Measurements from ENCODE around the gene CFAP57.
"Not testable (repeated sequence)": the region's sequence is repeated elsewhere in the genome, so short reads cannot be mapped to it uniquely, and the experiment has no call there.

The CFAP57 gene

GRCh38 chr1:43171876-43172526 lies at the start of gene CFAP57, which contains the start of gene EBNA1BP2:
Gene CFAP57, plus strand, starts transcription at chr1:43172330. Its CDS starts 424 bp downstream, at chr1:43172754.
Gene EBNA1BP2, minus strand, starts transcription at chr1:43172290. Its CDS starts 172 bp downstream, at chr1:43172118.
- peak; percentile 89 for DNase-seq

DNA sequence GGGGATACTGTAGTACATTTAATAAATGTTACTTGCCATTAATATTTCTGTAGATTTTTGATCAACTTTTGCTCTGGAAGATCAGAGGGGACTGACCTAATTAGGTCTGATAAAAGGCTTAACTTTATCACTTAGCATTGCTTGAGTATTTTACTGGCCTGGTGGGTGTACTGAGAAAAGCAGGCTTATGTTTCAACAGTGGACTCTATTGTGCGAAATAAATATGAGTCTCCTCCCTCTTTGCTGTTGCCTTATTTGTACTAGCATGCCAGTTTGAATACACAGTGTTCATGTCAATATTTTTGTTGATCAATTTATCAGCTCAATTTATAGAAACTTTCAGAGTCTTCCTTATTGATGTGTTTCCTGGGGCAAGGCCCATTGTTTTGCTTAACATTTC lies 49.1 kb upstream of the CFAP57 start:
- no peak for DNase-seq

DNA sequence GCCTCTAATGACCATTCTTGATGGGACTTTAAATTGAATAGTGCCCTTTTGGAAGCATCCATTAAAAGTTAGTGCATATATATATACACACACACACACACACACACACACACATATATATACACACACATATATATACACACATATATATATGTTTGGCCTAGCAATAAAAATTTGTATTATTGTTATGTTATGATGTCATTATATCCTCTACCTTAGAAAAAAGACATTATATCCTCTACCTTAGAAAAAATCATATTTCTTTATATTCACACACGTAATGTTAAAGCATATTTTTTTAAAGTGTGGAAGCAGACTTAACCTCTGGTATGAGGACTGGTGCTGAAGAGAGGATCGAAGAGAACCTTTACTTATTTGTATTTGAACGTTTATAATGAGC lies 43.3 kb upstream of the CFAP57 start:
- no peak for DNase-seq

DNA sequence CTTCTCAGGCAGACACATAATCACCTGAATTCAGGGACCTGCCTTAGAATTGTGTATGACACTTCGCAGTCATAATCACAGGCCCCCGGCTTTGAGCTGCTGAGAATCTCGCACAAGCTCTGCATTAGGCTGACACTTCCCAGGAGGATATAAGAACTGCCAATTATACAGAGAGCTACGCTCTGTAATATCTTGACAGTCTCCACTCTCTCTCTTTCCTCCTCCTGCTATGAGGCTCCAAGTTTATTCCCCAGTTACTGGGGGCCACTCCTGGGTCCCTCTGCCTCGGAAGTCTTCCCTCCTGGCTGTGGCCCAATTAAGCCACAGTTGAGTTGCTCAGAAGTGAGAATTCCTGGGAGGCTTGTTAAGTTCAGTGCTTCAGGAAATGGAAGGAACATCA lies 42.7 kb upstream of the CFAP57 start:
- DNase-seq, result no peak

DNA sequence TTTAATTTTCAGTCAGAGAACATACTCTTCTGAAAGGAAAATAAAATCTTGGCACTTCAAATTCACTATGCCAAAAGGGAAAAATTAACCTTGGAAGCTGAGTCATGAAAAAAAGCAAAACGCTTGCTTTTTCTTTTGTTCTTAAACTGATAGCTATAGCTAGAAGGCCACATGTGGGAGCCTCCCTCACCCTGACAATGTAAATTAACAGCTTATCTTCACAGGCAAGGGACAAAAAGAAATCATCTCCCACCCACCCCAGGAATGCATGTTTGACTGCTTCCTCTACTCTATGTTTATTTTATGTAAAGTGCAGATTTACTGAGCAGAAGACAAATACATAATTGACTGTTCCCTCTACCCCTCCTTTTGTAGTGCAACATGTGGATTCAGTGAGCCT lies 38.1 kb upstream of the CFAP57 start:
- no peak for DNase-seq

DNA sequence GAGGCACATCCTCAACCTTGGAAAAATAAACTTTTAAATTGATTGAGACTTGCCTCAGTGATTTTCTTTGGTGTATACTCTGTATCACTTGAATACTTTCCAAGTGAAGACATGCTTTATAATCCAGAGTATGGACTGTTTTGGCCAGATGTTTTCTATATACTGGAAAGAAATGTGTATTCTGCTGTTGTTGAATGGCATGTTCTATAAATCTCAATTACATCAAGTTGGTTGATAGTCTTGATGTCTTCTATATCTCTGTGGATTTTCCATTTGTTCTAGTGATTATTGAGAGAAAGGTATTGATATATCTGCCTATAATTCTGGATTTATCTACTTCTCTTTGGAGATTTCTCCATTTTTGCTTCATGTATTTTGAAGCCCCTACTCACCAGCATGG lies 37.5 kb upstream of the CFAP57 start:
- no peak for DNase-seq

DNA sequence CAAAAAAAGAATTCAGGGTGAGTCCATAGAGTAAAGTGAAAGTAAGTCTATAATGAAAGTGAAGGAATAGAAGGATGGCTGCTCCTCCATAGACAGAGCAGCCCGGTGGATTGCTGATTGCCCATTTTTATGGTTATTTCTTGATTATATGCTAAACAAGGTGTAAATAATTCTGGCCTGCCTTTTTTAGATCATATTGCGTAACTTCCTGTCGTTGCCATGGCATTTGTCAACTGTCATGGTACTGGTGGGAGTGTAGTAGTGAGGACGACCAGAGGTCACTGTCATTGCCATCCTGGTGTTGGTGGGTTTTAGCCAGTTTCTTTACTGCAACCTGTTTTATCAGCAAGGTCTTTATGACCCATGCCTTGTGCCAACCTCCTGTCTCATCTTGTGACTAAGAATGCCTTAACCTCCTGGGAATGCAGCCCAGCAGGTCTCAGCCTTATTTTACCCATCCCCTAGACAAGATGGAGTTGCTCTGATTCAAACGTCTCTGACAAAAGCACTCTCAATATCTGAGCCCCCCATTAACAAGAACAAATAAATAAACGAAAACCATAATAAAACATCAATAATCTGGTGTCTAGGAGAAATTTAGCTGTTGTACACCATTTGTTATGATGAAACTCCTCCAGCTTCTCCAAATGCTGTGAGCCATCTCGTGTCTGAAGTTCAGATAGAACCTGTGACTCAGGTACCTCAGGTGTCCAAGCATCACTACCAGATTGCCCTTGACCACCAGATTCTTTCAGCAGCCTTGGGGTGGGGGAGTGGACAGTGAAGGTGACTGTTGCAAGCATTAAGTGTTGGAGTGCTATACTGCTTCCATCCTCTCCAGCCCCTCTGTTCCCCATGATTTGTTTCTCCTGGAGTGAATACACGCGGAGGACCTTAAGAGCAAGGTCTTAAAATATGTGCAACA lies 36.0 kb upstream of the CFAP57 start:
- DNase-seq, result no peak

DNA sequence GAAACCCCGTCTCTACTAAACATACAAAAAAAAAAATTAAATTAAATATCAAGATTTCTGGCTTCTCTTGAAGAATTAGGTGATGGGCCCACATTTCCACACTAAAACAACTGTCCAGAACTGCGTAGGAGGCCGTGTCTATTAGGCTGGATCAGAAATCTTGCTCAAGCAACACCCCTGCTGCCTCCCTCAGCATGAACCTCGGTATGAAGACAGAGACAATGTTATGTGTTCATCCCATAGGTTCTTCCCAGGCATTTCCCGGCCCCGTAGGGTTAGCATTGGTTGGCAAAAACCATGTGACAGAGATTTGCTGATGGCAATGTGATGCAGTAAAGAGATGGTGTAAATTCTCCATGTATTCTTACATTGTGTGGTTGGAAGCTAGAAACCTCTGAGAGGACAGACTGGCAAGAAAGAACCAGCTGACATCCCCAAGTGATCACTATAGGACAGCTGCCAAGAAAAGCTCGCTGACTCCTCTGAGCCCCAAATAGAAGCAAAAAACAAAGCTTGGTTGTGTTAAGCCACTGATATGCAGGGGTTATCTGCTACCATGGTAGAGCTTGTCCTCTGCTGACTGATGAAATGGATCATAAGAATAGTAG lies 34.6 kb upstream of the CFAP57 start:
- DNase-seq, result no peak

DNA sequence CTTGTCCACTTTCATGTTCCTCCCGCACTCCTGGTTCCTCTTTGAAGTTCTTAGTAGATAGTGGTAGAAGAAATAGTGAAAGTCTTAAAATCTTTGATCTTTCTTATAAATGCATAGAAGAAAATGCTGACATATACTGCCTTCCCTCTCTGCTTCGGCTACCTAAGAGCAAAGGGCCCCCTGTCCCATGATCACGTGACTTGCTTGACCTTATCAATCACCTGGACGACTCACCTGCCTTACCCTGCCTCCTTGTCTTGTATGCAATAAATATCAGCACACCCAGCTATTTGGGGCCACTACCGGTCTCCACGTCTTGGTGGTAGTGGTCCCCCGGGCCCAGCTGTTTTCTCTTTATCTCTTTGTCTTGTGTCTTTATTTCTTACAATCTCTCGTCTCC lies 32.8 kb upstream of the CFAP57 start:
- not testable (repeated sequence) for DNase-seq

- DNase-seq, result no peak
Measured at GRCh38 chr1:43140010-43140409, 32.1 kb upstream of the CFAP57 start.

- DNase-seq, result no peak
Measured at GRCh38 chr1:43140583-43140982, 31.5 kb upstream of the CFAP57 start.

DNA sequence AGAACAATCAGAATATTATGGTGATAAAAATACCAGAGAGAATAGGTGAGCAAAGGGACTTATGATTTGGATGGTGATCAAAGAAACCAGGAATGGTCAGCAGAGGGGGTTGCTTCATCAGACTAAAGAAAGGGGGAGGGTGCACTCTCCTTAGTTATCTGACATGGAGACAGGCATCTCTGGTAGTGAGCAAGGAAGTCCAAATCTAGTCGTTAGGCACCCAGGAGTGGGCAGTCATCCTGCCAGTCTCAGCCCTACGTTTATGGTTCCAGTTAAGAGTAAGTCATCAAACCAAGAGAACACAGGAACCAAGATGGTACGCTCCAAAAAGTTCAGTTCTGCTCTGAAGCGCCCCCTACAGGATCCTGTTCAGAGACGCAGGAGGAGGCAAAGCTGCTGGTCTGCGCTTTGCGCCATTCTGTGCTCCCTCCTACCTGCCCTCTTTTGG lies 28.7 kb upstream of the CFAP57 start:
- DNase-seq, result no peak

- no peak for DNase-seq
Measured at GRCh38 chr1:43144237-43144636, 27.9 kb upstream of the CFAP57 start.

GRCh38 chr1:43147625-43148327 lies 24.4 kb upstream of the CFAP57 start:
- no peak for DNase-seq

DNA sequence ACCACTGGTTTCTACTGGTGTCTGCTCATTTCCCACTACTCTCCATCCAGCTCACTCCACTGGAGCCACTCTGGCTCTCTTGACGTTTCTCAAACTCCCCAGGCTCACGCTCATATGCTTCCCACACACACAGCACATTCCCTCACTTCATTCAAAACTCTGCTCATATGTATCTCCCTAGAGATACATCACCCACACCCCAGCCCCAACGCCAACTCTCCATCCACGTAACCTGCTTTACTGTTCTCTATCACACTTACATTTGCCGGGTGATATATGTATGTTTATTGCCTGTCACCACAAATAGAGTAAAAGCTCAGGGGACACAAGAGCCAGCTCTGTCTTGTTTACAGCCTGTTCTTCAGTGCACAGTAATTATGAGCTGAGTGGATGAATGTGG lies 22.2 kb upstream of the CFAP57 start:
- DNase-seq, result no peak

DNA sequence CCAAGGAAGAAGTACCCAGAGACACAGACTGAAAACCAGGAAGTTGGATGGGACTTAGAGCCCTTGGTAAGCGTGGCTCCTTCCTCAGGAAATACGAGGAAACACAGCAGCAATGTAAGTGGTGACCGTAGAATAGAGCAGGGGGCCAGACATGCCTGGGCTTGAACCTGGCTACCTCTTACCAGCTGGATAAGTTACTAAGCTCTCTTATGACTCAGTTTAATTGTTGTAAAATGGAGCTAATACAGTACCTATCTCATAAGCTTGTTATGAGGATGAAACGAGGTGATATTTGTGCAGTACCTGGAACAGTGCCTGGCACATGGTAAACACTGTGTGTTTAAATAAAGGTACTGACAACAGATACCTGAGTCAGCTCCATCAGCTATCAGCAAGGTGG lies 19.3 kb upstream of the CFAP57 start:
- no peak for DNase-seq

DNA sequence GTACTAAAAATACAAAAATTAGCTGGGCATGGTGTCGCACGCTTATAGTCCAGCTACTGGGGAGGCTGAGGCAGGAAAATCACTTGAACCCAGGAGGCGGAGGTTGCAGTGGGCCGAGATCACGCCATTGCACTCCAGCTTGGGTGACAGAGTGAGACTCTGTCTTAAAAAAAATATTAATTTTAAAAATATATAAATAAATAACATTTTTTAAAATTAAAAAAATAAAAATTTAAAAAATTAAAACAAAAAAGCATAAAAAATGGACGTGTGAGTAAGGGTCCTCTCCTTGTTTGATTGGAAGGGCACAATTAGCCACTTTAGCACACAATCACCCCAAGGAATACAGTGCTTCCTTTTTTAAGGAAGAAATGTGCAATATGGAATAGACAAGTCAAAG lies 18.7 kb upstream of the CFAP57 start:
- DNase-seq, result no peak

GRCh38 chr1:43156026-43156425 lies 16.1 kb upstream of the CFAP57 start:
- no peak for DNase-seq

DNA sequence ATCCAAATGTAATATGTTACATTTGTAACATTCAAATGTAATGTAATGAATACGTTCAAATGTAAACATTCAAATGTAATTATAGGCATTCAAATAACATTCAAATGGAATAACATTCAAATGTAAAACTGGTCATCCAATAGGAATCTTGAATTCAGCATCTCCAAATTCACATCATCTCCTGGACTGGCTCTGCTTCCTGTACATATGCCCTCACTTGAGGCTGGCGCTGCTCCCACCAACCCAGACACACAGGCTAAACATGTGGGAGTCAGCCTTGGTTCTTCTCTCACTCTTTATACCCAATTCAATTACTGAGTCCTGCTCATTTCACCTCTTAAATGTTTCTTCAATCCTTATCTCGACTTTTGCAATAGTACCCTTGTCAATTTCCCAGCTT lies 7.0 kb upstream of the CFAP57 start:
- no peak for DNase-seq

DNA sequence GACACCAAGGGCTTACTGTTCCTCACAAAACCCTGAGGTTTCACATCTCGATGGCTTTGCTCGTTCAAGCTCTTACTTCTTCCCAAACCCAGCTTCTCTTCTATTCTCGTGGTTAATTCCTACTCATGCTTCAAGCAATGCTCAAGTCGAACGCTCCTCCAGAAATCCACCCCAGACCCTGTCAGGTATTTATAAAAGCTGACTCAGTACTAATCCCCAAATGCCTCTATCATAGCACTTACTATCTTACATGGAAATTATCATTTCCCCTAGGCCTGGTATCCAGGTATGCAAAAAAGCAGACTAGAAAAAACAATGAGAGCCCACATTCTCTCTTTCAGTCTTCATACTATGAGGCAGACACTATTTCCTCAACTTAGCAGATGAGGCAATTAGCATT lies 6.4 kb upstream of the CFAP57 start:
- DNase-seq, result no peak

- no peak for DNase-seq
Measured at GRCh38 chr1:43171312-43171875, 736 bp upstream of the CFAP57 start.

- DNase-seq, result peak; percentile 86
Measured at GRCh38 chr1:43172527-43172972, 420 bp downstream of the CFAP57 start.

DNA sequence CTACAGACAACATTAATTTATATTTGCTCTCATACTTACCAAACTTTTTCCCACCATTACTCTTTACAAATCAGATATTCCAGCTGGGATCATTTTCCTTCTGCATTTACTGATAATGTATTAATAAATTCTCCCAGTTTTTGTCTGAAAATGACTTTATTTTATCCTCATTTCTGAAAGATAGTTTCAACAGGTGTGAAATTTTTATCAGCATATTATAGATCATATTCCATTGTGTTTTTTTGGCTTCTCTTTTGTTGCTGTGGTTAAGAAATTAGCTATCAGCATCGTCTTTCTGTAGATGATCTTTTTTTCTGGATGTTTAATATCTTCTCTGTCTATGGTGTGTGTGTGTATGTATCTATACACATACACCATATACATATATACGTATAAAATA lies 2.7 kb downstream of the CFAP57 start:
- no peak for DNase-seq
